Spleen (tissue), 11 donors: ENCODE results near the gene CSMD2. TPM values are rescaled to one million over a fixed set of nuclear protein-coding genes. Genes with fewer than 3 reads are reported as not detected.

Experiments
- DNase-seq: peaks from one replicate; pipeline ENCODE4 v3.0.0-alpha.2; 2020
- H3K27ac ChIP-seq, 8 donors: fragments of 200-600 bp; sonication (generic) in 7 of 8; 1 replicate in 4 of 8; 2 replicates in 4 of 8; pipeline versions ENCODE4 v1.5.0 to v1.8.0; 2016 to 2021; ENCODE audit warnings: inconsistent platforms in 4 of 8, mild to moderate bottlenecking in 4 of 8, moderate library complexity in 1 of 8
- H3K27me3 ChIP-seq, 7 donors: fragments of 200-600 bp; sonication (generic) in 6 of 7; replicated peaks in 1 of 7; 1 replicate in 4 of 7; 2 replicates in 3 of 7; pipeline versions ENCODE4 v1.5.0 to v1.8.0; 2016 to 2021; ENCODE audit warnings: inconsistent platforms in 3 of 7, mild to moderate bottlenecking in 1 of 7
- H3K36me3 ChIP-seq, 6 donors: fragments of 200-600 bp; sonication (generic) in 5 of 6; 1 replicate in 4 of 6; 2 replicates in 2 of 6; pipeline versions ENCODE4 v1.5.0 to v1.8.0; 2016 to 2021; ENCODE audit warnings: inconsistent platforms in 2 of 6
- H3K4me1 ChIP-seq, 6 donors: fragments of 200-600 bp; sonication (generic) in 5 of 6; 1 replicate in 3 of 6; 2 replicates in 3 of 6; pipeline versions ENCODE4 v1.5.0 to v1.8.0; 2016 to 2021; ENCODE audit warnings: inconsistent platforms in 3 of 6
- H3K4me3 ChIP-seq, 8 donors: fragments of 200-600 bp; sonication (generic) in 7 of 8; 1 replicate in 4 of 8; 2 replicates in 4 of 8; pipeline versions ENCODE4 v1.5.0 to v1.8.0; 2016 to 2021; ENCODE audit warnings: inconsistent platforms in 4 of 8, mild to moderate bottlenecking in 4 of 8, moderate library complexity in 2 of 8
- H3K9me3 ChIP-seq, 8 donors: fragments of 200-600 bp; sonication (generic) in 7 of 8; 1 replicate in 4 of 8; 2 replicates in 4 of 8; pipeline versions ENCODE4 v1.5.0 to v1.8.0; 2016 to 2021; ENCODE audit warnings: inconsistent platforms in 4 of 8
- POLR2A ChIP-seq, 3 donors: fragments of 450-650 bp; IDR thresholded peaks; one replicate each; pipeline ENCODE4 v1.5.1; 2017; ENCODE audit warnings: antibody characterized with exemption in 3 of 3, mild to moderate bottlenecking in 1 of 3
- POLR2AphosphoS5 ChIP-seq, 3 donors: sonication (generic); formaldehyde crosslinking; IDR thresholded peaks; one replicate each; pipeline ENCODE4 v1.5.1; 2017; ENCODE audit warnings: antibody characterized with exemption in 3 of 3
- WGBS, 5 donors: extraction: QIAGEN DNeasy Blood & Tissue Kit in 3 of 5; methylation state at CpG; one replicate each; pipeline versions ENCODE4 v1.1.5 to v1.1.7; 2013 to 2018; 5-methylcytosine and 5-hydroxymethylcytosine counted together
- intact Hi-C: fragments of 100-400 bp; cut with DNase I; formaldehyde crosslinking; loops from one replicate; pipeline ENCODE4 v1.15.0; 2023; ENCODE audit warnings: low total_unique reads
- polyA plus RNA-seq, 3 donors: library from polyadenylated mRNA; stranded (reverse); fragments of 200-250 nt; gene quantifications; one replicate each; pipeline ENCODE4 v1.2.1, GENCODE V29; 2013
- total RNA-seq, 7 donors: library from RNA; depleted of rRNA in 3 of 7; stranded (reverse); fragments of >200 nt in 3 of 7; fragmentation: NEBNext Ultra II Directional in 4 of 7; extraction: Animal tissue kit (Norgen Biotek cat#: 25700) in 4 of 7; gene quantifications; one replicate each; pipeline versions ENCODE4 v1.1.0 to v1.2.1, GENCODE V29; 2016 to 2021
- TF ChIP-seq, protein P1 (sequence below), 11 experiments: fragments of 200-600 bp in 7 of 11; fragments of 450-650 bp in 4 of 11; sonication (generic) in 4 of 11; IDR thresholded peaks in 8 of 11; conservative IDR thresholded peaks in 3 of 11; 1 replicate in 7 of 11; 2 replicates in 4 of 11; pipeline versions ENCODE4 v1.4.0 to v1.8.0; 2016 to 2021; ENCODE audit warnings: antibody characterized with exemption in 11 of 11, inconsistent platforms in 4 of 11, mild to moderate bottlenecking in 1 of 11
- donor health status: healthy with polysubstance abuse.
- donor health status: DM: no; HTN: no; CAD: no; lungs with moderate emphysema.
- donor health status: DM: no; HTN: no; CAD: no.
- donor health status: Bipolar disorder and iron deficiency.
- donor health status: healthy.
- donor health status: DM: no; HTN: no; CAD: no.
- donor health status: DM: yes; HTN: yes; CAD: no.

The CSMD2 gene
- total and polyA plus RNA-seq, 10 donors, result 0.12 to 2.7 (median 0.96) TPM

DNA sequence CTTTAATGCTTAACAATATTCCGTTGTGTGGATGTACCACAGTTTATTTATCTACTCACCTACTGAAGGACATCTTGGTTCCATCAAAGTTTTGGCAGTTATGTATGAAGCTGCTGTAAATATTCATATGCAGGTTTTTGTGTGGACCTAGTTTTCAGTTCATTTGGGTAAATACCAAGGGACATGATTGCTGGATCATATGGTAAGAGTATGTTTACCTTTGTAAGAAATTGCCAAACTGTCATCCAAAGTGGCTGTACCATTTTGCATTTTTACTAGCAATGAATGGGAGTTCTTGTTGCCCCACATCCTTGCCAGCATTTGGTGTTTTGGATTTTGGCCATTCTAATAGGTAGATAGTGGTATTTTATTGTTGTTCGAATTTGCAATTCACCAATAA, 682.6 kb downstream of the CSMD2 start:
- intact Hi-C loops, result no loop called here
- Histone ChIP-seq H3K27ac (no peak overlapping the region), H3K27me3 (no peaks in the 10 kb centered on the region), H3K4me1 (peaks cover 0 to 6% (median 0%) of the 10 kb centered on the region in 6 donors), H3K9me3 (peaks cover 0 to 25% (median 18%) of the 10 kb centered on the region in 8 donors), H3K4me3 (no peak overlapping the region), H3K36me3 (peaks cover 0 to 64% (median 14%) of the 10 kb centered on the region in 6 donors)
- WGBS, 5 donors, result 93 to 97% (median 95%) methylated on average over 2 of the region's 2 CpGs
- no peak for DNase-seq
- TF ChIP-seq, protein P1, sequence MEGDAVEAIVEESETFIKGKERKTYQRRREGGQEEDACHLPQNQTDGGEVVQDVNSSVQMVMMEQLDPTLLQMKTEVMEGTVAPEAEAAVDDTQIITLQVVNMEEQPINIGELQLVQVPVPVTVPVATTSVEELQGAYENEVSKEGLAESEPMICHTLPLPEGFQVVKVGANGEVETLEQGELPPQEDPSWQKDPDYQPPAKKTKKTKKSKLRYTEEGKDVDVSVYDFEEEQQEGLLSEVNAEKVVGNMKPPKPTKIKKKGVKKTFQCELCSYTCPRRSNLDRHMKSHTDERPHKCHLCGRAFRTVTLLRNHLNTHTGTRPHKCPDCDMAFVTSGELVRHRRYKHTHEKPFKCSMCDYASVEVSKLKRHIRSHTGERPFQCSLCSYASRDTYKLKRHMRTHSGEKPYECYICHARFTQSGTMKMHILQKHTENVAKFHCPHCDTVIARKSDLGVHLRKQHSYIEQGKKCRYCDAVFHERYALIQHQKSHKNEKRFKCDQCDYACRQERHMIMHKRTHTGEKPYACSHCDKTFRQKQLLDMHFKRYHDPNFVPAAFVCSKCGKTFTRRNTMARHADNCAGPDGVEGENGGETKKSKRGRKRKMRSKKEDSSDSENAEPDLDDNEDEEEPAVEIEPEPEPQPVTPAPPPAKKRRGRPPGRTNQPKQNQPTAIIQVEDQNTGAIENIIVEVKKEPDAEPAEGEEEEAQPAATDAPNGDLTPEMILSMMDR (IDR thresholded peaks at IDR 0.05 in 8 of 11, conservative IDR thresholded peaks at IDR 0.05 in 3 of 11), result no peak
- no peak for TF ChIP-seq POLR2A (IDR thresholded peaks at IDR 0.05)
- TF ChIP-seq POLR2AphosphoS5 (IDR thresholded peaks at IDR 0.05), result no peak

DNA sequence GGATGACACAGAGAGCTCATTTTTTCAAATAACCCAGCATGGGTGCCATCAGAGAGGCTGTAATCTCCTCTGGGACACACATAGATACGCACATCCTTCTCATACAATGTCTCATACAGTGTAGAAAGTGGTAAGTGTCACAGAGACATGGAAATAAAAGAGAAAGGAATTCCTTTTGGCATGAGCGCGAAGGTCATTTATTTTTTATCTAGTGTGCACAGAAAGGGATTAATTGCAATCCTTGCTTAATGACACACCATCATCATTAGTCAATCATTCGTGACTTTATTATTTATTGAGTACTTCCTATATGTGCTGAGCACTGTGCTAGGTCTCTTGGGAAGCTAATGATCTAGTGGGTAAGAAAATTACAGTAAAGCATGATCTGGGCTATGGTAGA, 687.6 kb downstream of the CSMD2 start:
- intact Hi-C loops, result no loop called here
- H3K36me3 ChIP-seq, result peaks cover 0 to 36% (median 11%) of the 10 kb centered on the region in 6 donors
- TF ChIP-seq POLR2A (IDR thresholded peaks at IDR 0.05), result no peak
- no peak for TF ChIP-seq POLR2AphosphoS5 (IDR thresholded peaks at IDR 0.05)
- TF ChIP-seq, protein P1 (IDR thresholded peaks at IDR 0.05 in 8 of 11, conservative IDR thresholded peaks at IDR 0.05 in 3 of 11), result no peak
- no peak overlapping the region for H3K4me3 ChIP-seq
- no peak for DNase-seq
- H3K9me3 ChIP-seq, result no peaks in the 10 kb centered on the region
- H3K27me3 ChIP-seq, result no peaks in the 10 kb centered on the region
- WGBS, 5 donors, result 59 to 69% (median 60%) methylated on average over 4 of the region's 4 CpGs
- H3K4me1 ChIP-seq, result peaks cover 9 to 36% (median 16%) of the 10 kb centered on the region in 6 donors
- H3K27ac ChIP-seq, result no peak overlapping the region

DNA sequence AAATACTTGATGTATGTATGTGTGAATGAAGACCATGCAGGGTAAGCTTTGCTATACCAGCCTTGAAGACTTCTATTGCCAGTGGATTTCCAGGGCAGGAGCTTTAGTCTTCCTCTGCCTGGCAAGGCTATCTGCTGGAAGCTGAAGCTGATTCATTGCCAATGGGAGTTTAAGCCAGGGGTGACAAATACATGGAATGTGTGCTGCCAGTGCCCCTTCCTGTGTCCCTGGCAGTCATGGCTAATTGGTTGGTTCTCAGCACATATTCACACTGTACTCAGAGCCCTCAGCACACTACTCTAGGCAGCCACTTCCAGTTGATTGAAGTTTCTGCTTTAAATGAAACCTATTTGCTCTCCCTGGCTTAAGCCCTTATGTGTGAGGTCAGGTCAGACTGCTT, 691.1 kb downstream of the CSMD2 start:
- DNase-seq, result no peak
- Histone ChIP-seq H3K27ac (peak overlapping the region in 6 of 8 donors; percentile 46 to 82 (median 76)), H3K27me3 (no peaks in the 10 kb centered on the region), H3K4me1 (peaks cover 18 to 62% (median 35%) of the 10 kb centered on the region in 6 donors), H3K4me3 (no peak overlapping the region), H3K36me3 (peaks cover 0 to 2% (median 0%) of the 10 kb centered on the region in 6 donors), H3K9me3 (no peaks in the 10 kb centered on the region)
- intact Hi-C loops, result loop anchor here (5.0 kb wide), 1 partner anchor 177 kb away; no protein-coding TSS in a partner anchor
- TF ChIP-seq, protein P1 (IDR thresholded peaks at IDR 0.05 in 8 of 11, conservative IDR thresholded peaks at IDR 0.05 in 3 of 11), result no peak
- TF ChIP-seq POLR2AphosphoS5 (IDR thresholded peaks at IDR 0.05), result peak in 1 of 3 donors; percentile 47

DNA sequence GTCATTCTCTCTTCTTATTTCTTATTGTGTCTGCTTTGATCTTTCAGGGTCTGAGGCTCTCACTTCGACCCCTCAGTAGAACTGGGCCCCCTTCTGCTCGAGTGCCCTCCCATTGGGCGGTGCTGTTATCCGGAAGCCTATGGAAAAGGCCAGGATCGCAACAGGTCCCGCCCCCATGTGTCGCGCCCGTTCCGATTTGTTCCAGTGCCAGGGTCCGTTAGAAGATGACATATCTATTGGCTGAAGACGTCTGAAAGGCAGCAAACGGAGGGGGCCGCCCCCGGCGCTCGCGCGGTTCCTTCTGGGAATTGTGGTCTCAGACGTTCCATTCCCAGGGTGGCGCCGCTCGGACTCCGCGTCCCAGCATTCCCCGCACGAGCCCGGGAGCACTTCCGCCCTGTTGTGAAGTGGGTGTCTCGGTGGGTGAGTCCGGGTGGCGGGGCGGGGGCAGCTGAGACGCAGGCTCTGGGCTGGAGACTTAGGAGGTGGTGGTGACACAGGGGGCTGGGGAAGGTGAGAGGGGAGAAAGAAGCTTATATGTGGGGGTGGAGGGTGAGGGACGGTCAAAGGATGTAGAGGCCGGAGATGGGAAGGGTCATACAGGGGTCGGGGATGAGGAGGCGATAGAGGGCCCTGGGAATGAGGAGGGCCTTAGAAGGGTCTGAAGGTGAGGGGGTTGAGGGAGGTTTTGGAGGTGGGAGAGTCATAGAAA, 692.6 kb downstream of the CSMD2 start, which contains the start of gene ZSCAN20:
TSS of gene ZSCAN20 (plus strand) at position 377 of the 712 bp plus-strand sequence. CDS start 6,644 bp downstream, outside the sequence.
- H3K4me3 ChIP-seq, result peak within 1 kb of the TSS; percentile 29 to 74 (median 45)
- no peaks in the 10 kb centered on the region for H3K36me3 ChIP-seq
- 0 to 1% (median 1%) methylated on average over 26 to 38 of the region's 38 CpGs for WGBS, 5 donors
- no peaks in the 10 kb centered on the region for H3K9me3 ChIP-seq
- DNase-seq, result peak; percentile 96
- peak within 1 kb of the TSS; percentile 48 to 82 (median 76) for H3K27ac ChIP-seq
- no peaks in the 10 kb centered on the region for H3K27me3 ChIP-seq
- TF ChIP-seq POLR2AphosphoS5 (IDR thresholded peaks at IDR 0.05), result peak; percentile 79 to 85 (median 83)
- no peak for TF ChIP-seq POLR2A (IDR thresholded peaks at IDR 0.05)
- TF ChIP-seq, protein P1 (IDR thresholded peaks at IDR 0.05 in 8 of 11, conservative IDR thresholded peaks at IDR 0.05 in 3 of 11), result peak in 2 of 11 experiments; percentile 18
- intact Hi-C loops, result loop anchor here (5.0 kb wide), 1 partner anchor 175 kb away; no protein-coding TSS in a partner anchor
- peaks cover 18 to 57% (median 35%) of the 10 kb centered on the region in 6 donors for H3K4me1 ChIP-seq
